ENCODE measurements around the gene TMEM31. TPM values are rescaled to one million over a fixed set of nuclear protein-coding genes. Genes with fewer than 3 reads are reported as not detected.

TMEM31 gene
- total and polyA plus RNA-seq, 2 of the 8 experiments (the other 6 are each of a cell fraction or from before 2014, with no cell fraction given) = 0.65 TPM; not detected in 1

DNA sequence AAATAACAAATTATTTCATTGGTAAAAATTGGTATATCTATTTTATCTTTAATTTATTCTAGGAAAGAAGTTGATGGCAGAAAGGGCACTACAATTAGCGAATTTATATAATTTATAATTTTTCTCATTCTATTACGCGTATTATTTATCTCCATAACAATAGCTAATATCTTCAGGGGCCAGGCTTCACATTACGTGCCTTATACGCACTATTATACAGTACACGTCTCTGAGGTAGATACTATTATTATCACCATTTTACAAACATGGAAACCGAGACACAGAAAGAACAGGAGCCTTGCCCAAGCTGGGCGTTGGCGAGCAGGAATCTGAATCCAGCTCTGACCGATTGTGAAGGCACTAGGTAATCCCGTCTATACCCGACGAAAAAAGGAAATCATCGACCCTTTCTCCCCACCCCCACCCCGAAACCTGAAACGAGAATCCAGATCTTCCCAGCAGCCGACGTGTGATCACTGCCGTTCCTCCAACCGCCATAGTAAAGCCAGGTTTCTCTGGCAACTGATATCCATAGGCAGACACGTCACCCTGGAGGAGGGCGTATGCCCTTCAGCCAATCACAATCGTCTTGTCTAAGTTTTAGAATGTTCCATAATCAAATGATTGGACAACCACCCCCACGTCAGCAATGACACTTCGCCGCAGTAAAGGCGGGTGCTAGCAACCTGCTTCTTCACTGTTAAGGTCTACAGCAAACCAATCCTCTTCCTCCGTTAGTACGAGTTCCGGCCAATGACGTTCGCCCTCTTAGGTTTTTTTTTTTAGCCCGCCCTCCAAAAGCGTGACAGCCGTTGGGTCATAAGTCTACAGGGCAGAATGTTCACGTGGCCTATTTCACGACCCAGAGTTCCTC is 24.3 kb upstream of the TMEM31 start, which contains the start of gene MORF4L2 (continued):
- TF ChIP-seq USF2 (IDR thresholded peaks at IDR 0.05; ENCODE audit: low read length) (peak; percentile 33; the same call in 1 of the 2 replicates), FOSL1 (IDR thresholded peaks at IDR 0.05; ENCODE audit: insufficient read depth, low read depth, low read length) (no peak), YY1 (IDR thresholded peaks at IDR 0.05; ENCODE audit: low read depth, low read length) (peak; percentile 85), POLR2AphosphoS5 (IDR thresholded peaks at IDR 0.05; ENCODE audit: low read depth, low read length) (peak; percentile 94), KDM4A (IDR thresholded peaks at IDR 0.05; ENCODE audit: low read depth, low read length, severe bottlenecking) (peak; percentile 4), PHF8 (conservative IDR thresholded peaks at IDR 0.05; ENCODE audit: low read depth, low read length) (peak; percentile 56), SAP30 (IDR thresholded peaks at IDR 0.05; ENCODE audit: insufficient read depth, insufficient replicate concordance, low read length) (no peak), HDAC6 (IDR thresholded peaks at IDR 0.05; ENCODE audit: low read depth, low read length) (no peak), GTF2F1 (IDR thresholded peaks at IDR 0.05; ENCODE audit: borderline replicate concordance, low read depth, low read length) (no peak), POLR2A (IDR thresholded peaks at IDR 0.05; ENCODE audit: control extremely low read depth in 1 of 2, low read depth in 2 of 2, low read length in 2 of 2) (peak; percentile 83 to 97), SP1 (IDR thresholded peaks at IDR 0.05; ENCODE audit: low read depth, low read length) (peak; percentile 92), CBX8 (IDR thresholded peaks at IDR 0.05; ENCODE audit: borderline replicate concordance, low read depth, low read length) (no peak), SIRT6 (IDR thresholded peaks at IDR 0.05; ENCODE audit: low read length) (no peak), CHD2 (IDR thresholded peaks at IDR 0.05; ENCODE audit: low read length) (peak; percentile 74), TAF1 (IDR thresholded peaks at IDR 0.05; ENCODE audit: low read depth, low read length) (peak; percentile 92), TBP (IDR thresholded peaks at IDR 0.05; ENCODE audit: low read depth, low read length) (peak; percentile 93), SIN3A (conservative IDR thresholded peaks at IDR 0.05 in 1 of 2, IDR thresholded peaks at IDR 0.05 in 1 of 2; ENCODE audit: low read depth in 1 of 2, low read length in 2 of 2) (peak in 1 of 2 experiments; percentile 53; a peak in 1 of 4 replicates), CREB1 (IDR thresholded peaks at IDR 0.05) (peak; percentile 92), EP300 (IDR thresholded peaks at IDR 0.05; ENCODE audit: borderline replicate concordance in 1 of 2, low read depth in 2 of 2, low read length in 2 of 2) (peak in 1 of 2 experiments; percentile 69; a peak in 1 of 3 replicates), RFX5 (IDR thresholded peaks at IDR 0.05; ENCODE audit: borderline replicate concordance, low read depth, low read length) (peak; percentile 54; the same call in 1 of the 2 replicates)
- TF ChIP-seq, protein P1, sequence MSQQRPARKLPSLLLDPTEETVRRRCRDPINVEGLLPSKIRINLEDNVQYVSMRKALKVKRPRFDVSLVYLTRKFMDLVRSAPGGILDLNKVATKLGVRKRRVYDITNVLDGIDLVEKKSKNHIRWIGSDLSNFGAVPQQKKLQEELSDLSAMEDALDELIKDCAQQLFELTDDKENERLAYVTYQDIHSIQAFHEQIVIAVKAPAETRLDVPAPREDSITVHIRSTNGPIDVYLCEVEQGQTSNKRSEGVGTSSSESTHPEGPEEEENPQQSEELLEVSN (IDR thresholded peaks at IDR 0.05) = no peak
